Keratinocyte (primary cell): ENCODE results near the gene IPPK. TPM values are rescaled to one million over a fixed set of nuclear protein-coding genes. Genes with fewer than 3 reads are reported as not detected.

Experiments
- DNase-seq: peaks from one replicate; pipeline ENCODE4 v3.0.0-alpha.2; 2011; ENCODE audit warnings: low read depth, missing footprints, low spot score
- FAIRE-seq: peaks from 2 replicates; lab custom pipeline; 2011; peaks lifted over from hg19 to GRCh38; lab: Jason Lieb, UNC
- H2AFZ ChIP-seq: 2 replicates; pipeline ENCODE4 v1.6.0; 2012; ENCODE audit warnings: low read length, control low read depth, inconsistent platforms; ENCODE audit not compliant: control insufficient read depth
- H3K27ac ChIP-seq: 2 replicates; pipeline ENCODE4 v1.5.1; 2011; ENCODE audit warnings: low read length; ENCODE audit not compliant: control insufficient read depth, insufficient read depth
- H3K27me3 ChIP-seq: 3 replicates; pipeline ENCODE4 v1.6.0; 2011; ENCODE audit warnings: low read length; ENCODE audit not compliant: control insufficient read depth, insufficient read depth; ENCODE audit errors: extremely low read depth
- H3K36me3 ChIP-seq, 2 experiments: 2 replicates in 1 of 2; 3 replicates in 1 of 2; pipeline ENCODE4 v1.5.1; 2011; ENCODE audit warnings: low read length in 2 of 2, mild to moderate bottlenecking in 1 of 2; ENCODE audit not compliant: control insufficient read depth in 2 of 2, insufficient read depth in 2 of 2; ENCODE audit errors: extremely low read depth in 1 of 2
- H3K4me1 ChIP-seq: 3 replicates; pipeline ENCODE4 v1.5.1; 2011; ENCODE audit warnings: low read length; ENCODE audit not compliant: control insufficient read depth, insufficient read depth; ENCODE audit errors: extremely low read depth
- H3K4me2 ChIP-seq: 3 replicates; pipeline ENCODE4 v1.6.0; 2011; ENCODE audit warnings: low read depth, low read length; ENCODE audit not compliant: control insufficient read depth, insufficient read depth; ENCODE audit errors: extremely low read depth
- H3K4me3 ChIP-seq, 3 experiments: fragments of 200-600 bp in 1 of 3; sonication (generic) in 1 of 3; 2 replicates in 2 of 3; 3 replicates in 1 of 3; pipeline ENCODE4 v1.5.1; 2011 to 2016; ENCODE audit warnings: low read length in 3 of 3, mild to moderate bottlenecking in 3 of 3, control low read depth in 2 of 3, inconsistent platforms in 1 of 3, low read depth in 1 of 3, mixed read lengths in 1 of 3, mixed run types in 1 of 3, moderate library complexity in 1 of 3; ENCODE audit not compliant: control insufficient read depth in 2 of 3, insufficient read depth in 2 of 3; ENCODE audit errors: extremely low read depth in 1 of 3
- H3K79me2 ChIP-seq: 2 replicates; pipeline ENCODE4 v1.6.0; 2012; ENCODE audit warnings: low read length; ENCODE audit not compliant: control insufficient read depth, insufficient read depth
- H3K9ac ChIP-seq: 3 replicates; pipeline ENCODE4 v1.6.0; 2011; ENCODE audit warnings: low read length; ENCODE audit not compliant: control insufficient read depth, insufficient read depth; ENCODE audit errors: extremely low read depth
- H3K9me1 ChIP-seq: 3 replicates; pipeline ENCODE4 v1.6.0; 2011; ENCODE audit warnings: low read length; ENCODE audit not compliant: control insufficient read depth, insufficient read depth; ENCODE audit errors: extremely low read depth
- H3K9me3 ChIP-seq: 2 replicates; pipeline ENCODE4 v1.5.1; 2012; ENCODE audit warnings: low read depth, low read length; ENCODE audit not compliant: control insufficient read depth
- H4K20me1 ChIP-seq: 3 replicates; pipeline ENCODE4 v1.6.0; 2011; ENCODE audit warnings: low read length; ENCODE audit not compliant: control insufficient read depth, insufficient read depth; ENCODE audit errors: extremely low read depth
- CTCF ChIP-seq, 3 experiments: IDR thresholded peaks in 1 of 3; conservative IDR thresholded peaks in 1 of 3; optimal IDR thresholded peaks in 1 of 3; 2 replicates in 2 of 3; 3 replicates in 1 of 3; pipeline versions ENCODE3 to v1.5.1; 2011; ENCODE audit warnings: low read length in 3 of 3, mild to moderate bottlenecking in 3 of 3, moderate library complexity in 2 of 3, control low read depth in 1 of 3, inconsistent platforms in 1 of 3; ENCODE audit not compliant: insufficient read depth in 2 of 3; ENCODE audit errors: extremely low read depth in 1 of 3
- EZH2 ChIP-seq: IDR thresholded peaks from one replicate; pipeline ENCODE4 v1.6.1; 2012; ENCODE audit warnings: inconsistent platforms, mild to moderate bottlenecking, low read length, moderate library complexity
- dilution Hi-C: fragments of 300-500 bp; cut with MboI; formaldehyde crosslinking; loops from one replicate; pipeline ENCODE4 v1.7.0; 2020; ENCODE audit warnings: low sequenced_read_pairs; ENCODE audit not compliant: extremely low pct_ligation_motif_present
- polyA plus RNA-seq, 5 experiments: library from polyadenylated mRNA; depleted of rRNA in 3 of 5; stranded (reverse) in 3 of 5; stranded (forward) in 1 of 5; unstranded in 1 of 5; fragments of >200 nt; gene quantifications; 1 replicate in 1 of 5; 2 replicates in 3 of 5; 3 replicates in 1 of 5; pipeline versions ENCODE4 v1.2.1 to v1.2.3, GENCODE V29; 2011 to 2012; ENCODE audit warnings: missing spikeins in 2 of 5, low read depth in 1 of 5, low replicate concordance in 1 of 5

Gene IPPK
- polyA plus RNA-seq, 1 donor (not counting 4 experiments of a cell fraction or from before 2014, with no cell fraction given) = 32.4 TPM

GRCh38 chr9:92710368-92710767, 40.4 kb upstream of the IPPK start:
- Histone ChIP-seq H3K79me2 (peaks cover 23% of the 10 kb centered on the region), H3K4me3 (no peak overlapping the region), H3K36me3 (peaks cover 28 to 51% of the 10 kb centered on the region in 2 experiments), H3K4me2 (no peak overlapping the region), H3K27ac (peak overlapping the region; percentile 96), H3K27me3 (no peaks in the 10 kb centered on the region), H4K20me1 (no peaks in the 10 kb centered on the region), H3K4me1 (peaks cover 58% of the 10 kb centered on the region), H2AFZ (no peak overlapping the region), H3K9me1 (peaks cover 5% of the 10 kb centered on the region), H3K9ac (no peak overlapping the region), H3K9me3 (no peaks in the 10 kb centered on the region)
- DNase-seq (no peak), FAIRE-seq (peak; percentile 46)
- no peak for TF ChIP-seq CTCF (optimal IDR thresholded peaks at IDR 0.05 in 1 of 3, IDR thresholded peaks at IDR 0.05 in 1 of 3, conservative IDR thresholded peaks at IDR 0.05 in 1 of 3; ENCODE audit: extremely low read depth in 1 of 3, insufficient read depth in 2 of 3, low read length in 3 of 3)
- TF ChIP-seq EZH2 = no peak
- dilution Hi-C loops = no loop called here

GRCh38 chr9:92709954-92710353, 40.0 kb upstream of the IPPK start:
- TF ChIP-seq CTCF (optimal IDR thresholded peaks at IDR 0.05 in 1 of 3, IDR thresholded peaks at IDR 0.05 in 1 of 3, conservative IDR thresholded peaks at IDR 0.05 in 1 of 3; ENCODE audit: extremely low read depth in 1 of 3, insufficient read depth in 2 of 3, low read length in 3 of 3) (no peak), EZH2 (no peak)

More at GRCh38 chr9:92709954-92710353, 40.0 kb upstream of the IPPK start:
- H3K79me2 ChIP-seq = peaks cover 23% of the 10 kb centered on the region
- H3K27ac ChIP-seq = peak overlapping the region; percentile 96
- dilution Hi-C loops = no loop called here
- no peak overlapping the region for H3K4me2 ChIP-seq
- FAIRE-seq (no peak), DNase-seq (no peak)
- H3K4me3 ChIP-seq = no peak overlapping the region
- H3K9ac ChIP-seq = peak overlapping the region; percentile 23
- H3K9me1 ChIP-seq = peaks cover 5% of the 10 kb centered on the region
- no peaks in the 10 kb centered on the region for H3K9me3 ChIP-seq
- no peaks in the 10 kb centered on the region for H4K20me1 ChIP-seq
- H2AFZ ChIP-seq = no peak overlapping the region
- H3K27me3 ChIP-seq = no peaks in the 10 kb centered on the region
- peaks cover 54% of the 10 kb centered on the region for H3K4me1 ChIP-seq
- H3K36me3 ChIP-seq = peaks cover 27 to 49% of the 10 kb centered on the region in 2 experiments
